Caco-2 (cell line): ENCODE results near the gene LOXL1. TPM values are rescaled to one million over a fixed set of nuclear protein-coding genes. Genes with fewer than 3 reads are reported as not detected.

Experiments
- BruUV-seq: library from RNA; stranded (reverse); fragments of 400-500 nt; replicated peaks from 2 replicates; lab custom pipeline; 2021; lab: Mats Ljungman, UMichigan
- CTCF ChIA-PET: fragments of 300-600 bp; sonication (Branson Sonifier 250); formaldehyde crosslinking; loops from one replicate; lab custom pipeline; 2022; ENCODE audit warnings: antibody characterized with exemption; lab: Charles Lee
- POLR2A ChIA-PET: fragments of 300-600 bp; sonication (Branson Sonifier 250); formaldehyde crosslinking; loops from one replicate; lab custom pipeline; 2022; ENCODE audit warnings: antibody characterized with exemption; lab: Charles Lee
- DNase-seq, 2 experiments: peaks; one replicate each; pipeline versions ENCODE4 v3.0.0 to v3.0.0-alpha.2; 2020 to 2022
- H3K27me3 ChIP-seq: replicated peaks from 2 replicates; pipeline ENCODE4 v1.6.0; 2011; ENCODE audit warnings: low read length; ENCODE audit not compliant: control insufficient read depth, insufficient read depth
- H3K36me3 ChIP-seq: 2 replicates; pipeline ENCODE4 v1.5.1; 2011; ENCODE audit warnings: low read length; ENCODE audit not compliant: control insufficient read depth, insufficient read depth
- H3K4me1 ChIP-seq: fragments of 250-450 bp; sonication (Bioruptor Pico); 2 replicates; pipeline ENCODE4 v1.5.1; 2020; ENCODE audit warnings: mild to moderate bottlenecking
- H3K4me3 ChIP-seq: 2 replicates; pipeline ENCODE4 v1.5.1; 2011; ENCODE audit warnings: low read depth, mild to moderate bottlenecking, control low read depth, low read length
- H3K9me3 ChIP-seq: fragments of 250-450 bp; sonication (Bioruptor Pico); 2 replicates; pipeline ENCODE4 v1.5.1; 2020; ENCODE audit warnings: mild to moderate bottlenecking, moderate library complexity
- H3K27ac Mint-ChIP-seq: one replicate; pipeline ENCODE4 v1.8.0; 2022; ENCODE audit warnings: mixed read lengths; ENCODE audit not compliant: unreplicated experiment
- H3K27me3 Mint-ChIP-seq: one replicate; pipeline ENCODE4 v1.8.0; 2022; ENCODE audit warnings: mixed read lengths; ENCODE audit not compliant: insufficient read depth, unreplicated experiment
- H3K36me3 Mint-ChIP-seq: one replicate; pipeline ENCODE4 v1.8.0; 2022; ENCODE audit warnings: mild to moderate bottlenecking, mixed read lengths; ENCODE audit not compliant: insufficient read depth, unreplicated experiment
- H3K4me1 Mint-ChIP-seq: one replicate; pipeline ENCODE4 v1.8.0; 2022; ENCODE audit warnings: low read depth, mixed read lengths; ENCODE audit not compliant: unreplicated experiment
- H3K4me3 Mint-ChIP-seq: one replicate; pipeline ENCODE4 v1.8.0; 2022; ENCODE audit warnings: mild to moderate bottlenecking, moderate library complexity, mixed read lengths; ENCODE audit not compliant: unreplicated experiment
- H3K9me3 Mint-ChIP-seq: one replicate; pipeline ENCODE4 v1.8.0; 2022; ENCODE audit warnings: mixed read lengths; ENCODE audit not compliant: unreplicated experiment
- intact Hi-C: fragments of 100-400 bp; cut with micrococcal nuclease; formaldehyde crosslinking; loops from one replicate; pipeline ENCODE4 v1.10.0; 2022; ENCODE audit not compliant: unreplicated experiment
- total RNA-seq: library from RNA; stranded (reverse); gene quantifications from 2 replicates; pipeline ENCODE4 v1.2.3, GENCODE V29; 2022
- TF ChIP-seq, protein P1 (sequence below), 2 experiments: fragments of 200-600 bp in 1 of 2; IDR thresholded peaks; 1 replicate in 1 of 2; 2 replicates in 1 of 2; pipeline versions ENCODE4 v1.5.1 to v1.8.0; 2011 to 2022; ENCODE audit warnings: antibody characterized with exemption in 1 of 2, control low read depth in 1 of 2, inconsistent platforms in 1 of 2, low read depth in 1 of 2, low read length in 1 of 2, mild to moderate bottlenecking in 1 of 2, moderate library complexity in 1 of 2; ENCODE audit not compliant: insufficient read depth in 1 of 2, severe bottlenecking in 1 of 2, unreplicated experiment in 1 of 2

LOXL1 gene
- total RNA-seq, 1 experiment from 2014 or later, result 3.7 TPM

GRCh38 chr15:73955861-73956742 lies 29.8 kb downstream of the LOXL1 start:
- no peaks in the 10 kb centered on the region for H3K27me3 ChIP-seq
- H3K36me3 ChIP-seq, result no peaks in the 10 kb centered on the region
- peak in 1 of 2 experiments; percentile 14 for DNase-seq
- no peaks in the 10 kb centered on the region for H3K36me3 Mint-ChIP-seq
- CTCF ChIA-PET, result no interaction called here
- no peaks in the 10 kb centered on the region for H3K9me3 ChIP-seq
- peaks cover 4% of the 10 kb centered on the region for H3K27me3 Mint-ChIP-seq
- H3K27ac Mint-ChIP-seq, result no peak overlapping the region
- H3K4me1 Mint-ChIP-seq, result peaks cover 4% of the 10 kb centered on the region
- no peak overlapping the region for H3K4me3 ChIP-seq
- POLR2A ChIA-PET, result no interaction called here
- no peak overlapping the region for H3K4me3 Mint-ChIP-seq
- intact Hi-C loops, result no loop called here
- TF ChIP-seq, protein P1, sequence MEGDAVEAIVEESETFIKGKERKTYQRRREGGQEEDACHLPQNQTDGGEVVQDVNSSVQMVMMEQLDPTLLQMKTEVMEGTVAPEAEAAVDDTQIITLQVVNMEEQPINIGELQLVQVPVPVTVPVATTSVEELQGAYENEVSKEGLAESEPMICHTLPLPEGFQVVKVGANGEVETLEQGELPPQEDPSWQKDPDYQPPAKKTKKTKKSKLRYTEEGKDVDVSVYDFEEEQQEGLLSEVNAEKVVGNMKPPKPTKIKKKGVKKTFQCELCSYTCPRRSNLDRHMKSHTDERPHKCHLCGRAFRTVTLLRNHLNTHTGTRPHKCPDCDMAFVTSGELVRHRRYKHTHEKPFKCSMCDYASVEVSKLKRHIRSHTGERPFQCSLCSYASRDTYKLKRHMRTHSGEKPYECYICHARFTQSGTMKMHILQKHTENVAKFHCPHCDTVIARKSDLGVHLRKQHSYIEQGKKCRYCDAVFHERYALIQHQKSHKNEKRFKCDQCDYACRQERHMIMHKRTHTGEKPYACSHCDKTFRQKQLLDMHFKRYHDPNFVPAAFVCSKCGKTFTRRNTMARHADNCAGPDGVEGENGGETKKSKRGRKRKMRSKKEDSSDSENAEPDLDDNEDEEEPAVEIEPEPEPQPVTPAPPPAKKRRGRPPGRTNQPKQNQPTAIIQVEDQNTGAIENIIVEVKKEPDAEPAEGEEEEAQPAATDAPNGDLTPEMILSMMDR (IDR thresholded peaks at IDR 0.05; ENCODE audit: insufficient read depth in 1 of 2, low read depth in 1 of 2, low read length in 1 of 2, severe bottlenecking in 1 of 2, unreplicated experiment in 1 of 2), result no peak
- no TSS peak for BruUV-seq
- H3K4me1 ChIP-seq, result no peaks in the 10 kb centered on the region
- no peaks in the 10 kb centered on the region for H3K9me3 Mint-ChIP-seq

- POLR2A ChIA-PET, result no interaction called here
- CTCF ChIA-PET, result no interaction called here
- no peaks in the 10 kb centered on the region for H3K36me3 ChIP-seq
- peak in 1 of 2 experiments; percentile 21 for DNase-seq
- H3K27me3 ChIP-seq, result no peaks in the 10 kb centered on the region
- Mint-ChIP-seq H3K9me3 (no peaks in the 10 kb centered on the region), H3K27ac (no peak overlapping the region), H3K27me3 (peaks cover 4% of the 10 kb centered on the region), H3K36me3 (no peaks in the 10 kb centered on the region), H3K4me1 (no peaks in the 10 kb centered on the region), H3K4me3 (no peak overlapping the region)
- H3K4me3 ChIP-seq, result no peak overlapping the region
- no TSS peak for BruUV-seq
- TF ChIP-seq, protein P1 (IDR thresholded peaks at IDR 0.05; ENCODE audit: insufficient read depth in 1 of 2, low read depth in 1 of 2, low read length in 1 of 2, severe bottlenecking in 1 of 2, unreplicated experiment in 1 of 2), result no peak
- intact Hi-C loops, result no loop called here
- H3K4me1 ChIP-seq, result no peaks in the 10 kb centered on the region
- H3K9me3 ChIP-seq, result no peaks in the 10 kb centered on the region
These were observed 30.5 kb downstream of the LOXL1 start for GRCh38 chr15:73956743-73957135.

GRCh38 chr15:73957276-73957675 lies 31.0 kb downstream of the LOXL1 start:
- Mint-ChIP-seq H3K27ac (no peak overlapping the region), H3K9me3 (no peaks in the 10 kb centered on the region), H3K36me3 (no peaks in the 10 kb centered on the region), H3K4me3 (no peak overlapping the region), H3K4me1 (no peaks in the 10 kb centered on the region), H3K27me3 (peaks cover 4% of the 10 kb centered on the region)
- Histone ChIP-seq H3K4me1 (no peaks in the 10 kb centered on the region), H3K27me3 (no peaks in the 10 kb centered on the region), H3K4me3 (no peak overlapping the region), H3K9me3 (no peaks in the 10 kb centered on the region), H3K36me3 (no peaks in the 10 kb centered on the region)
- intact Hi-C loops, result no loop called here
- BruUV-seq, result no TSS peak
- TF ChIP-seq, protein P1 (IDR thresholded peaks at IDR 0.05; ENCODE audit: insufficient read depth in 1 of 2, low read depth in 1 of 2, low read length in 1 of 2, severe bottlenecking in 1 of 2, unreplicated experiment in 1 of 2), result no peak
- POLR2A ChIA-PET, result no interaction called here
- CTCF ChIA-PET, result interaction anchor here (0.6 kb wide), 1 partner anchor 199 kb away, joined by 3 read pairs; no protein-coding TSS in a partner anchor
- DNase-seq, result peak in 1 of 2 experiments; percentile 1
